ENCODE results near the gene RPS6KB2.

The RPS6KB2 gene

DNA sequence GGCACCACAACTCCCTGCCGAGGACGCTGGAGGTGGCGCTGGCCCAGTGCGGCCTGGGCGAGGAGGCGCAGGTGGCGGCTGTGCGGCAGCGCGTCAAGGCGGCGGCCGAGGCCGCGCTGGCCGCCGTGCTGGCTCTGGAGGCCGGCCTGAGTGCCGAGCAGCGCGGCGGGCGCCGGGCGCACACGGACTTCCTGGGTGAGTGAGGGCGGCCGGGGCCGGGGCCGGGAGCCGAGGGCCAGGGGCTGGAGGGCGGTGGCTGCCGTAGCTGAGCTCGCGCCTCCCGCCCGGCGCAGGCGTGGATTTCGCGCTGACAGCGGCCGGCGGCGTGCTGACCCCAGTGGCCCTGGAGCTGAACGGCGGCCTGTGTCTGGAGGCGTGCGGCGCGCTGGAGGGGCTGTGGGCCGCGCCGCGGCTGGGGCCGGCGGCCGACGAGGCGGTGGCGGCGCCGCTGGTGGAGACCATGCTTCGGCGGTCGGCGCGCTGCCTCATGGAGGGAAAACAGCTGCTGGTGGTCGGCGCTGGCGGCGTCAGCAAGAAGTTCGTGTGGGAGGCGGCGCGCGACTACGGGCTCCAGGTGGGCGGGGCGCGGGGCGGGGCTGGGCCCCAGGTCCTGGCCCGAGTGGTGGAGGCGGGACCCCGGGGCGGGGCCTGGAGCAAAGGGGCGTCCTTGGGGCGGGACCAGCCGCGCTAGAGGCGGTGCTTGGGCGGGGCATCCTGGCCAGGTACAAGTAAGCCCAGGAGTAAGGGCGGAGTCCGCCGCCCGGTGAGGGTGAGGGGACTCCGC, 7.5 kb upstream of the RPS6KB2 start:
- TF ChIP-seq, protein P1, sequence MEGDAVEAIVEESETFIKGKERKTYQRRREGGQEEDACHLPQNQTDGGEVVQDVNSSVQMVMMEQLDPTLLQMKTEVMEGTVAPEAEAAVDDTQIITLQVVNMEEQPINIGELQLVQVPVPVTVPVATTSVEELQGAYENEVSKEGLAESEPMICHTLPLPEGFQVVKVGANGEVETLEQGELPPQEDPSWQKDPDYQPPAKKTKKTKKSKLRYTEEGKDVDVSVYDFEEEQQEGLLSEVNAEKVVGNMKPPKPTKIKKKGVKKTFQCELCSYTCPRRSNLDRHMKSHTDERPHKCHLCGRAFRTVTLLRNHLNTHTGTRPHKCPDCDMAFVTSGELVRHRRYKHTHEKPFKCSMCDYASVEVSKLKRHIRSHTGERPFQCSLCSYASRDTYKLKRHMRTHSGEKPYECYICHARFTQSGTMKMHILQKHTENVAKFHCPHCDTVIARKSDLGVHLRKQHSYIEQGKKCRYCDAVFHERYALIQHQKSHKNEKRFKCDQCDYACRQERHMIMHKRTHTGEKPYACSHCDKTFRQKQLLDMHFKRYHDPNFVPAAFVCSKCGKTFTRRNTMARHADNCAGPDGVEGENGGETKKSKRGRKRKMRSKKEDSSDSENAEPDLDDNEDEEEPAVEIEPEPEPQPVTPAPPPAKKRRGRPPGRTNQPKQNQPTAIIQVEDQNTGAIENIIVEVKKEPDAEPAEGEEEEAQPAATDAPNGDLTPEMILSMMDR (conservative IDR thresholded peaks at IDR 0.05): peak; percentile 35
- peak overlapping the region; percentile 97 for H3K27ac ChIP-seq

DNA sequence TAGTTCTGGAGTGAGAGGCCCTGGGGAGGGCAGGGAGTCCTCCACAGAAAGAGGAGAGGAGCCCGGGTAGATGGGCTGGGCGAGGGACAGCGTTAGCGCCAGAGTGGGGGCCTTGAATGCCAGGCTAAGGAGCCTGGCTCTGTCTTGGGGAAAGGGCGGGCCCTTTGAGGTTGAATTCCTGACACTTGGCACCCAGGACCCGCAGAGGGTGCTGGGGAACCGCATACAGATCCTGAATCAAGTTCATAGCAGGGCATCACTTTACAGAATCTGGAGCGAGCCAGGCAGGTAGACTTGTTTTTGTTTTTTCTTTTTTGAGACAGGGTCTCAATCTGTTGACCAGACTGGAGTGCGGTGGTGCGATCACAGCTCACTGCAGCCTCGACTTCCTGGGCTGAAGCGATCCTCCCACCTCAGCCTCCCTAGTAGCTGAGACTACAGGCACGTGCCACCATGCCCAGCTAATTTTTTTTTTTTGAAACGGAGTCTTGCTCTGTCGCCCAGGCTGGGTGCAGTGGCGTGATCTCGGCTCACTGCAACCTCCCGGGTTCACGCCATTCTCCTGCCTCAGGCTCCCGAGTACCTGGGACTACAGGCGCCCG, 6.8 kb upstream of the RPS6KB2 start:
- TF ChIP-seq, protein P1 (conservative IDR thresholded peaks at IDR 0.05): peak; percentile 22; the same call in 1 of the 2 replicates
- H3K27ac ChIP-seq: peak overlapping the region; percentile 97

DNA sequence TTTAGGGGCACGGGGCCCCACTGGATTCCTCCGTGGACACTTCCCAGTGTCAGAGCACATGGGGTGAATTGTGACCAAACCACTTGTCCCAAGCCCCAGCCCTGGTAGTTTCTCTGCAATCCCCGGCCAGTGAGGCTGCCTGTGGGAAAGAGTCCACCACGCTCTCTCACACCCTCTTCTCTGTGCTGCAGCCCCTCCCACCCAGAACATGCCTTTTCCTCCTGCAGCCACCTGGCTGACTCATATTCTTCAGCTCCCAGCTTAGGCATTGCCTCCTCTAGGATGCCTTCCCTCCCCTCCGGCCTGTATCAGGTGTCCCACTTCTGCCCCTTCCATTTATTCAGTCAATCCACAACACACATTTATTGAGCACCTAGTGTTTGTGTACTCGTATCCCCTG, 5.4 kb upstream of the RPS6KB2 start:
- H3K27ac ChIP-seq: no peak overlapping the region

DNA sequence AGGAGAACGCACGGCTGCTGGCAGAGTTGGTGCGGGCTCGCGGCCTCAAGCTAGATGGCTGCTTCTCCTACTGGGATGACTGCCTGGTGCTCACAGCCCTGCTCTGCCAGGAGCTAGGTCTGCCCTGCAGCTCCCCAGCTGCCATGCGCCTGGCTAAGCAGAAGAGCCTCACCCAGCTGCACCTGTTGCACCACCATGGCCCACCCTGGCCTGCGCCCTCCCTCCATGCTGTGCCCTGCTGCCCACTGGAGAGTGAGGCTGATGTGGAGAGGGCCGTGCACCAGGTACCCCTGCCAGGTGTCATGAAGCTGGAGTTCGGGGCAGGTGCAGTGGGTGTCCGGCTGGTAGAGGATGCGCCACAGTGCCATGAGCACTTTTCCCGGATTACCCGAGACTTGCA, 4.8 kb upstream of the RPS6KB2 start:
- TF ChIP-seq, protein P1 (conservative IDR thresholded peaks at IDR 0.05): no peak
- no peak overlapping the region for H3K27ac ChIP-seq

More for the DNA sequence above, 5.4 kb upstream of the RPS6KB2 start:
- TF ChIP-seq, protein P1 (conservative IDR thresholded peaks at IDR 0.05): no peak

DNA sequence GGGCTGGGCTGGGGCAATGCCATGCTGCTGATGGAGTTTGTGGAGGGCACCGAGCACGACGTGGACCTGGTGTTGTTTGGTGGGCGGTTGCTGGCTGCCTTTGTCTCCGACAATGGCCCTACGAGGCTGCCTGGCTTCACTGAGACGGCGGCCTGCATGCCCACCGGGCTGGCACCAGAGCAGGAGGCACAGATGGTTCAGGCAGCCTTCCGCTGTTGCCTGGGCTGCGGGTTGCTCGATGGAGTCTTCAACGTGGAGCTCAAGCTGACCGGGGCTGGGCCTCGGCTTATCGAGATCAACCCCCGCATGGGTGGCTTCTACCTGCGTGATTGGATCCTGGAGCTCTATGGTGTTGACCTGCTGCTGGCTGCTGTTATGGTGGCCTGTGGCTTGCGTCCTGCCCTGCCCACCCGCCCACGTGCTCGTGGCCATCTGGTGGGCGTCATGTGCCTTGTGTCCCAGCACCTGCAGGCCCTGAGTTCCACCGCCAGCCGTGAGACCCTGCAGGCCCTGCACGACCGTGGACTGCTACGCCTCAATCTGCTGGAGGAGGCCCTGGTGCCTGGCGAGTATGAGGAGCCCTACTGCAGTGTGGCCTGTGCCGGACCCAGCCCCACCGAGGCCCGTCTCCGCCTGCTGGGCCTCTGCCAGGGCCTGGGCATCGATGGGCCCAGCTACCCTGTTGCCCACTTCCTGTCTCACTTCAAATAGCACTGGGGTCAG, 4.2 kb upstream of the RPS6KB2 start:
- H3K27ac ChIP-seq: no peak overlapping the region
- TF ChIP-seq, protein P1 (conservative IDR thresholded peaks at IDR 0.05): no peak

DNA sequence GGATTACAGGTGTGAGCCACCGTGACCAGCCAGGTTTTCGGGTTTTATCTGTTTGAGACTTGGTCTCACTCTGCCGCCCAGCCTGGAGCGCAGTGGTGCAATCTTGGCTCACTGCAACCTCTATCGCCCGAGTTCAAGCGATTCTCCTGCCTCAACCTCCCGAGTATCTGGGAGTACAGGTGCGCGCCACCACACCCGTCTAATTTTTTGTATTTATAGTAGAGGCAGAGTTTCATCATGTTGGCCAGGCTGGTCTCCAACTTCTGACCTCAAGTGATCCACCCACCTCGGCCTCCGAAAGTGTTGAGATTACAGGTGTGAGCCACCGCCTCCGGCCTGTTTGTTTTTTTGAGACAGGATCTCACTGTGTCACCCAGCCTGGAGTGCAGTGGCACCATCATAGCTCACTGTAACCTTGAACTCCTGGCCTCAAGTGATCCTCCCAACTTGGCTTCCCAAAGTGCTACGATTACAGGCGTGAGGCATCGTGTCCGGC, 882 bp upstream of the RPS6KB2 start:
- peak overlapping the region; percentile 95 for H3K27ac ChIP-seq

DNA sequence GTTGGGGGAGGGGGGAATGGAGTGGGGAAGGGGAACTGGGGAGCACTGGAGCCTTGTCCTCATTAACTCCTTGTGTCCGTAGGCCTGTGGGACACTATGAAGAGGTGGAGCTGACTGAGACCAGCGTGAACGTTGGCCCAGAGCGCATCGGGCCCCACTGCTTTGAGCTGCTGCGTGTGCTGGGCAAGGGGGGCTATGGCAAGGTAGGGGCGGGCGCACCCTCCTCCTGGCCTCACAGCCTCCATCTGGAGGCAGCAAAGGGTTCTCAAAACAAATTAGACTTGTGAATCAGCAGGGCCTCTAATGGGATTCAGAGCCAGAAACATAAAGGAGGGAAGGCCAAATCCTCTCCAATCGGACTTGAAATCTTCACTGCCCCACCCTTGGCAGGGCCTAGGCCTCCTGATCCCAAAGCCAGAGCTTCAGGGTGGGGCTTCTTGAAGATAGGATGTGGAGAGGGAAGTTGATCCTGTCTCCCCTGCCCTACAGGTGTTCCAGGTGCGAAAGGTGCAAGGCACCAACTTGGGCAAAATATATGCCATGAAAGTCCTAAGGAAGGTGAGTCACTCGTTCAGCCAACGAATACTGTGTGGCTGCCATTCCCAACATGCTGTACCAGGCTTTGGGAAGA, 859 bp downstream of the RPS6KB2 start:
- TF ChIP-seq, protein P1 (conservative IDR thresholded peaks at IDR 0.05): no peak
- peak overlapping the region; percentile 95 for H3K27ac ChIP-seq

All from VCaP (cell line).